ENCODE results near the gene ADAMTS6.
A peak's percentile ranks its signal among the peaks of the same experiment; 100 is the strongest.
"Not testable (repeated sequence)": the region's sequence is repeated elsewhere in the genome, so short reads cannot be mapped to it uniquely, and the experiment has no call there.

The ADAMTS6 gene

GRCh38 chr5:65390208-65390607 is 91.5 kb downstream of the ADAMTS6 start:
- peaks cover 4% of the 10 kb centered on the region for H3K4me1 Mint-ChIP-seq
- TF ChIP-seq CTCF (IDR thresholded peaks at IDR 0.05): no peak
- H3K27ac Mint-ChIP-seq: no peak overlapping the region
- peaks cover 4% of the 10 kb centered on the region for H3K36me3 Mint-ChIP-seq (ENCODE audit: low read depth)
- no peaks in the 10 kb centered on the region for H3K9me3 Mint-ChIP-seq
- no peak overlapping the region for H3K4me3 Mint-ChIP-seq
- DNase-seq: no peak
- no peaks in the 10 kb centered on the region for H3K27me3 Mint-ChIP-seq (ENCODE audit: low read depth, poor library complexity)

- TF ChIP-seq CTCF (IDR thresholded peaks at IDR 0.05): no peak
- Mint-ChIP-seq H3K4me1 (no peaks in the 10 kb centered on the region), H3K36me3 (ENCODE audit: low read depth) (peaks cover 4% of the 10 kb centered on the region), H3K9me3 (peaks cover 3% of the 10 kb centered on the region), H3K27me3 (ENCODE audit: low read depth, poor library complexity) (no peaks in the 10 kb centered on the region), H3K27ac (no peak overlapping the region), H3K4me3 (no peak overlapping the region)
- DNase-seq: no peak
Measured at GRCh38 chr5:65383859-65384258, 97.9 kb downstream of the ADAMTS6 start.

GRCh38 chr5:65382582-65382981 is 99.1 kb downstream of the ADAMTS6 start:
- Mint-ChIP-seq H3K9me3 (peaks cover 3% of the 10 kb centered on the region), H3K4me1 (no peaks in the 10 kb centered on the region), H3K36me3 (ENCODE audit: low read depth) (peaks cover 3% of the 10 kb centered on the region), H3K4me3 (no peak overlapping the region), H3K27me3 (ENCODE audit: low read depth, poor library complexity) (no peaks in the 10 kb centered on the region), H3K27ac (no peak overlapping the region)
- no peak for DNase-seq
- no peak for TF ChIP-seq CTCF (IDR thresholded peaks at IDR 0.05)

GRCh38 chr5:65370505-65370904 is 111.2 kb downstream of the ADAMTS6 start:
- H3K4me3 Mint-ChIP-seq; DNase-seq; H3K27me3 Mint-ChIP-seq (ENCODE audit: low read depth, poor library complexity): not testable (repeated sequence)
- H3K4me1 Mint-ChIP-seq: peaks cover 17% of the 10 kb centered on the region
- H3K36me3 Mint-ChIP-seq (ENCODE audit: low read depth): peaks cover 19% of the 10 kb centered on the region
- peak overlapping the region; percentile 22 for H3K27ac Mint-ChIP-seq
- peaks cover 36% of the 10 kb centered on the region for H3K9me3 Mint-ChIP-seq

- peaks cover 20% of the 10 kb centered on the region for H3K9me3 Mint-ChIP-seq
- peaks cover 15% of the 10 kb centered on the region for H3K36me3 Mint-ChIP-seq (ENCODE audit: low read depth)
Measured at GRCh38 chr5:65366655-65367054, 115.1 kb downstream of the ADAMTS6 start.

GRCh38 chr5:65364907-65365306 is 116.8 kb downstream of the ADAMTS6 start:
- Mint-ChIP-seq H3K4me1 (peaks cover 12% of the 10 kb centered on the region), H3K4me3 (no peak overlapping the region), H3K9me3 (peaks cover 3% of the 10 kb centered on the region), H3K27me3 (ENCODE audit: low read depth, poor library complexity) (no peaks in the 10 kb centered on the region), H3K36me3 (ENCODE audit: low read depth) (peaks cover 4% of the 10 kb centered on the region), H3K27ac (peak overlapping the region; percentile 44)
- DNase-seq: no peak
- no peak for TF ChIP-seq CTCF (IDR thresholded peaks at IDR 0.05)

More at GRCh38 chr5:65366655-65367054, 115.1 kb downstream of the ADAMTS6 start:
- Mint-ChIP-seq H3K27ac (peak overlapping the region; percentile 41), H3K4me1 (peaks cover 17% of the 10 kb centered on the region), H3K4me3 (no peak overlapping the region), H3K27me3 (ENCODE audit: low read depth, poor library complexity) (no peaks in the 10 kb centered on the region)
- TF ChIP-seq CTCF (IDR thresholded peaks at IDR 0.05): no peak
- no peak for DNase-seq

Measured in nephron progenitor cell (in vitro differentiated cells).